Peyer's patch (tissue), 4 donors: ENCODE measurements around the gene RNF114. TPM values are rescaled to one million over a fixed set of nuclear protein-coding genes. Genes with fewer than 3 reads are reported as not detected.
"Not testable (repeated sequence)": the region's sequence is repeated elsewhere in the genome, so short reads cannot be mapped to it uniquely, and the experiment has no call there.

Source experiments
- DNase-seq, 3 donors: peaks; one replicate each; pipeline ENCODE4 v3.0.0-alpha.2; 2017 to 2019
- H3K27ac ChIP-seq, 4 donors: fragments of 200-600 bp; sonication (generic); one replicate each; pipeline ENCODE4 v1.5.1; 2016 to 2019
- H3K27me3 ChIP-seq, 2 donors: fragments of 200-600 bp; sonication (generic); one replicate each; pipeline ENCODE4 v1.5.1; 2019
- H3K36me3 ChIP-seq, 3 donors: fragments of 200-600 bp; sonication (generic); one replicate each; pipeline ENCODE4 v1.5.1; 2016 to 2019
- H3K4me1 ChIP-seq, 4 donors: fragments of 200-600 bp; sonication (generic); one replicate each; pipeline ENCODE4 v1.5.1; 2016 to 2019
- H3K4me3 ChIP-seq, 4 donors: fragments of 200-600 bp; sonication (generic); 1 replicate in 3 of 4; 2 replicates in 1 of 4; pipeline ENCODE4 v1.5.1; 2016 to 2019; ENCODE audit warnings: mild to moderate bottlenecking in 1 of 4
- H3K9me3 ChIP-seq, 4 donors: fragments of 200-600 bp; sonication (generic); one replicate each; pipeline ENCODE4 v1.5.1; 2016 to 2019; ENCODE audit warnings: mild to moderate bottlenecking in 1 of 4
- POLR2A ChIP-seq, 2 donors: fragments of 450-650 bp; IDR thresholded peaks; one replicate each; pipeline ENCODE4 v1.5.1; 2017; ENCODE audit warnings: antibody characterized with exemption in 2 of 2, mild to moderate bottlenecking in 2 of 2, moderate library complexity in 2 of 2
- total RNA-seq, 4 donors: library from RNA; depleted of rRNA; stranded (reverse); fragments of >200 nt; gene quantifications; one replicate each; pipeline ENCODE4 v1.1.0, GENCODE V29; 2016
- TF ChIP-seq, protein P1 (sequence below), 6 experiments: fragments of 450-650 bp in 4 of 6; fragments of 200-600 bp in 2 of 6; sonication (generic) in 1 of 6; IDR thresholded peaks; one replicate each; pipeline ENCODE4 v1.5.1; 2017 to 2019; ENCODE audit warnings: antibody characterized with exemption in 6 of 6, mild to moderate bottlenecking in 3 of 6, moderate library complexity in 1 of 6

The RNF114 gene
- total RNA-seq, 4 donors from 2014 or later: 205 to 275 (median 259) TPM

DNA sequence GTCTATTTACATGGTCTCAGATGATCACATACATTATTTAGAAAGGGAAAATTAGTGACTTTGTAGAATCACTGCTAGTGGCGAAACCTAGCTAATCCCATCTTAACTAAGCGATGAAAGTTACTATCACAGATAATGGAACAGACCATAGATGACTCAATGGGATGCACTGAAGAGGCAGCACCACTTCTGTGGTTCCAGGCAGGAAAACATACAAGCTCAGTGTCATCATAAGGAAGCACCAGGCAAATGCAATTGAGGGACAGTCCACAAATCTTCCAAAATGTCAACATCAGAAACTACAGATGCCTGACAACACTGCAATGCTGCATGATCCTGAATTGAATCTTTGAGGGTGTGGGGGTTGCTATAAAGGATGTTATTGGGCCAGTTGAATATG is 30.7 kb downstream of the RNF114 start:
- DNase-seq: no peak
- Histone ChIP-seq H3K4me1 (peaks cover 0 to 11% (median 0%) of the 10 kb centered on the region in 4 donors), H3K27me3 (no peaks in the 10 kb centered on the region), H3K27ac (no peak overlapping the region), H3K4me3 (no peak overlapping the region), H3K36me3 (peaks cover 0 to 8% (median 0%) of the 10 kb centered on the region in 3 donors), H3K9me3 (no peaks in the 10 kb centered on the region)
- TF ChIP-seq, protein P1, sequence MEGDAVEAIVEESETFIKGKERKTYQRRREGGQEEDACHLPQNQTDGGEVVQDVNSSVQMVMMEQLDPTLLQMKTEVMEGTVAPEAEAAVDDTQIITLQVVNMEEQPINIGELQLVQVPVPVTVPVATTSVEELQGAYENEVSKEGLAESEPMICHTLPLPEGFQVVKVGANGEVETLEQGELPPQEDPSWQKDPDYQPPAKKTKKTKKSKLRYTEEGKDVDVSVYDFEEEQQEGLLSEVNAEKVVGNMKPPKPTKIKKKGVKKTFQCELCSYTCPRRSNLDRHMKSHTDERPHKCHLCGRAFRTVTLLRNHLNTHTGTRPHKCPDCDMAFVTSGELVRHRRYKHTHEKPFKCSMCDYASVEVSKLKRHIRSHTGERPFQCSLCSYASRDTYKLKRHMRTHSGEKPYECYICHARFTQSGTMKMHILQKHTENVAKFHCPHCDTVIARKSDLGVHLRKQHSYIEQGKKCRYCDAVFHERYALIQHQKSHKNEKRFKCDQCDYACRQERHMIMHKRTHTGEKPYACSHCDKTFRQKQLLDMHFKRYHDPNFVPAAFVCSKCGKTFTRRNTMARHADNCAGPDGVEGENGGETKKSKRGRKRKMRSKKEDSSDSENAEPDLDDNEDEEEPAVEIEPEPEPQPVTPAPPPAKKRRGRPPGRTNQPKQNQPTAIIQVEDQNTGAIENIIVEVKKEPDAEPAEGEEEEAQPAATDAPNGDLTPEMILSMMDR (IDR thresholded peaks at IDR 0.05): no peak
- no peak for TF ChIP-seq POLR2A (IDR thresholded peaks at IDR 0.05)

DNA sequence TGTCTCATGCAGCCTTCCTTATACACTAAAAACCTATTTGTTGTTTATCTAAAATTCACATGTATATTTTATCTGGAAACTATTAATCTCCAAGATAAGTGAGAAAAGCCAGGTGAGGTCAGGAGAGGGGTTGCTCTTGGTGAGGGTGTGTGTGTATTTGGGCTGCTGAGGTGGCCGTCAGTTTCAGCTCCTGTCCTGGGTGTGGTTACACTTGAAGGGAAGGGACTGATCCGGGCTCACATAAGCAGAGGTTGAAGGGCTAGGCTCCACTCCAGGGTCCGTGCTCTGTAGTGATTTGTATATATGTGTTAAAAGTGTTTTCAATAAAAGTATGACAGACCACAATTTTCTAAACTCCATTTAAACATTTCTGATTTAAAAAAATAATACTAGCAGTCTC is 33.0 kb downstream of the RNF114 start:
- H3K27ac ChIP-seq: no peak overlapping the region
- no peaks in the 10 kb centered on the region for H3K27me3 ChIP-seq
- H3K36me3 ChIP-seq: peaks cover 0 to 3% (median 0%) of the 10 kb centered on the region in 3 donors
- H3K4me1 ChIP-seq: peaks cover 0 to 11% (median 0%) of the 10 kb centered on the region in 4 donors
- no peaks in the 10 kb centered on the region for H3K9me3 ChIP-seq
- no peak for TF ChIP-seq POLR2A (IDR thresholded peaks at IDR 0.05)
- TF ChIP-seq, protein P1 (IDR thresholded peaks at IDR 0.05): no peak
- DNase-seq: no peak
- H3K4me3 ChIP-seq: no peak overlapping the region

DNA sequence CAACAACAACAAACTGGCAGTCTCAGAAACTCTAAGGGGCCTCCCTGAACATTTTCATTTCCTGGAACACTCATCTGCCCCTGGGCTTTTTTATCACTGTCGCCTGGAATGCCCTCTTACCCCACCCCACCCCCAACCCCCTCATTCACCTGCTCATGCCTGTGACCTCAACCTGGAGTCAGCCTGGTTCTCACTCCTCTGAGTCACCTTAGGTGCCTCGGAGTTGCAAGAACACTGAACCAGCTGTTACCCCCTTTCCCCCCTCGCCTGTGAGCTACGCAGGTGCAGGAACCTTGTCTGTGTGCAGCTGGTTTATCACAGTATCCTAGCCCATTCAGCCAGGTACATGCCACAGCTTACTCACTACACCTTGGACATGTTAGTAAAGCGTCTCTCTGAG is 33.7 kb downstream of the RNF114 start:
- no peak for DNase-seq
- H3K9me3 ChIP-seq: no peaks in the 10 kb centered on the region
- H3K4me3 ChIP-seq: no peak overlapping the region
- no peak overlapping the region for H3K27ac ChIP-seq
- H3K27me3 ChIP-seq: no peaks in the 10 kb centered on the region
- peaks cover 0 to 11% (median 0%) of the 10 kb centered on the region in 4 donors for H3K4me1 ChIP-seq
- no peak for TF ChIP-seq POLR2A (IDR thresholded peaks at IDR 0.05)
- TF ChIP-seq, protein P1 (IDR thresholded peaks at IDR 0.05): no peak
- H3K36me3 ChIP-seq: no peaks in the 10 kb centered on the region

DNA sequence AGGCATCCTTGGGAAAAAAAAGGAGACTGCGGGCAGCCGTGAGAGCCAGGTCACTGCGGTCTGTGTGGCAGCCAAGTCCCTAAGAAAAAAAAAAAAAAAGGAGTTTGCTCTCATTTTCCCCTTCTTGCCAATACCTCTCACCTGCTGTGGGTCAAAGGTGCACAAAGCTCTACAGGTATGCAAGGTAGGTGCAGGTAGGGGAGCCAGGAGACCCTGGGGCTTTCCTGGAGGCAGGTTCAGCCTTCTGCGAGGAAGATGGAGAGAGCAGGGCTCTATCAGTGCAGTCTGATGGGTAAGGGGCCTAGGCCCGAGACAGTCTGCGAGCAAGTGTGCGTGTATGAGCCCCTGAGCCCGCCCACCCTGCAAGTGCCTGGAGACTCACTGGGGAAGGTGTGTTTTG is 34.3 kb downstream of the RNF114 start:
- H3K4me3 ChIP-seq: no peak overlapping the region
- TF ChIP-seq POLR2A (IDR thresholded peaks at IDR 0.05): no peak
- TF ChIP-seq, protein P1 (IDR thresholded peaks at IDR 0.05): no peak
- no peak for DNase-seq
- no peak overlapping the region for H3K27ac ChIP-seq
- no peaks in the 10 kb centered on the region for H3K9me3 ChIP-seq
- peaks cover 0 to 11% (median 0%) of the 10 kb centered on the region in 4 donors for H3K4me1 ChIP-seq
- H3K27me3 ChIP-seq: no peaks in the 10 kb centered on the region
- no peaks in the 10 kb centered on the region for H3K36me3 ChIP-seq

DNA sequence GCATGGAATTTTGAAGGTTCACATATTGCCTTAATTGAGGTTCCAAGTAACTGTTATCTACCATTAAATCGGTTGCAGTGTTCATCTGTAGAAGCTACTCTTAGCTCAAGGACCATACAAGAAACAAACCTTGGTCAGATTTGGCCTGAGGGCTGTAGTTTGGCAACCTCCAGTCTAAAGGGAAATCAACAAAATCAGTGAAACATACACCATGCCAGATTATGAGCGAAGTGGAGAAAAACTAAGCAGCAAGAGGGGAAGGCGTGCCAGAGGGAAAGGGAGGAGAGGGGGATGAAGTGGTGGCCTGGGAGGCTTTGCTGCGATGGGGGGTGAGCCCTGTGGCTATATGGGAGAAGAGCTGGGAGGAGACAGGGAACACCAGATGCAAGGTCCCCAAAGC is 37.8 kb downstream of the RNF114 start:
- no peak overlapping the region for H3K27ac ChIP-seq
- no peak overlapping the region for H3K4me3 ChIP-seq
- no peaks in the 10 kb centered on the region for H3K27me3 ChIP-seq
- DNase-seq: no peak
- H3K9me3 ChIP-seq: no peaks in the 10 kb centered on the region
- TF ChIP-seq POLR2A (IDR thresholded peaks at IDR 0.05): no peak
- TF ChIP-seq, protein P1 (IDR thresholded peaks at IDR 0.05): no peak
- no peaks in the 10 kb centered on the region for H3K36me3 ChIP-seq
- H3K4me1 ChIP-seq: peaks cover 0 to 11% (median under 1%) of the 10 kb centered on the region in 4 donors

DNA sequence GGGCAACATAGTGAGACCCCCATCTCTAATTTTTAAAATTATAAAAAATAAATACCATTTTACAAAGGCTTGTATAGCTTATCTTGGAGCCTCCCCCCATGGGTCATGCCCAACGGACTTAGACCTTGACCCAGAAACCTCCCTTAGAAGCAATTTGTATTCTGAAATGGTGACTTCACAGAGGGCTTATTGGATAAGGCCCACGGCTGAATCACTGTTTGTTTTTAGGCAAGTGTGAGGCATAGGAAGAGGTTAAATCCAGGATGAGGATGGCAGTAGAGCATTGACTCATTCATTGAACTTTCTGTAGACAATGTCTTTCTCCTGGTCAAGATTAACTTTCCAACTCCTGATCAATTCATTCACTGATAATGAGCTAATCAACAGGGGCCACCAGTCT is 40.3 kb downstream of the RNF114 start:
- TF ChIP-seq, protein P1 (IDR thresholded peaks at IDR 0.05): no peak
- TF ChIP-seq POLR2A (IDR thresholded peaks at IDR 0.05): no peak
- Histone ChIP-seq H3K36me3 (no peaks in the 10 kb centered on the region), H3K27ac (no peak overlapping the region), H3K4me3 (no peak overlapping the region), H3K27me3 (no peaks in the 10 kb centered on the region), H3K4me1 (peaks cover 0 to 5% (median 3%) of the 10 kb centered on the region in 4 donors), H3K9me3 (no peaks in the 10 kb centered on the region)
- DNase-seq: no peak

DNA sequence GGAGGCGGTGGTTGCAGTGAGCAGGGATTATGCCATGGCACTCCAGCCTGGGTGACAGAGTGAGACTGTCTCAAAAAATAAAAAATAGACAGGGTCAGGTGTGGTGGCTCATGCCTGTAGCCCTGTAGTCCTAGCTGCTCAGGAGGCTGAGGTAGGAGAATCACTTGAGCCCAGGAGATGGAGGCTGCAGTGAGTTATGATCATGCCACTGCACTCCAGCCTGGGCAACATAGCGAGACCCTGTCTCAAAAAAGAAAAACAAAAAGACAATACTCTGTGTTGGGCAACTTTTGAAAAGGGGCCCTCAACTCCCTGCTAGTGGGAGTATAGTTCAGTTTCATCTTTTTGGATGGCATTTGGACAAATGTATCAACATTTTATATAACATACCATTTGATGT is 41.5 kb downstream of the RNF114 start:
- H3K27ac ChIP-seq, DNase-seq, H3K36me3 ChIP-seq, H3K4me3 ChIP-seq, H3K27me3 ChIP-seq, H3K9me3 ChIP-seq: not testable (repeated sequence)
- peaks cover 3 to 15% (median 10%) of the 10 kb centered on the region in 4 donors for H3K4me1 ChIP-seq
